CD14-positive monocyte (primary cell): ENCODE results near the gene NPLOC4. TPM values are rescaled to one million over a fixed set of nuclear protein-coding genes. Genes with fewer than 3 reads are reported as not detected.

Experiments
- DNase-seq, 3 donors: peaks; one replicate each; pipeline ENCODE4 v3.0.0-alpha.2; 2011 to 2022
- H2AFZ ChIP-seq: 2 replicates; pipeline ENCODE4 v1.6.0; 2012; ENCODE audit warnings: mild to moderate bottlenecking, low read depth, low read length, inconsistent platforms; ENCODE audit not compliant: insufficient read depth, poor library complexity, severe bottlenecking
- H3K27ac ChIP-seq, 2 donors: 1 replicate in 1 of 2; 2 replicates in 1 of 2; pipeline ENCODE4 v1.5.1; 2012 to 2013; ENCODE audit warnings: low read length in 2 of 2, control low read depth in 1 of 2, inconsistent platforms in 1 of 2, low read depth in 1 of 2, mild to moderate bottlenecking in 1 of 2
- H3K27me3 ChIP-seq, 2 donors: one replicate each; pipeline versions ENCODE4 v1.6.0 to v1.6.1; 2011 to 2013; ENCODE audit warnings: low read length in 2 of 2; ENCODE audit not compliant: control insufficient read depth in 2 of 2, insufficient read depth in 2 of 2
- H3K36me3 ChIP-seq, 2 donors: replicated peaks in 1 of 2; 1 replicate in 1 of 2; 2 replicates in 1 of 2; pipeline versions ENCODE4 v1.5.1 to v1.6.1; 2012 to 2013; ENCODE audit warnings: low read length in 2 of 2, control low read depth in 1 of 2, inconsistent platforms in 1 of 2, mild to moderate bottlenecking in 1 of 2; ENCODE audit not compliant: insufficient read depth in 2 of 2, control insufficient read depth in 1 of 2
- H3K4me1 ChIP-seq, 2 donors: 1 replicate in 1 of 2; 2 replicates in 1 of 2; pipeline versions ENCODE4 v1.5.1 to v1.6.1; 2012 to 2013; ENCODE audit warnings: low read length in 2 of 2, control low read depth in 1 of 2, inconsistent platforms in 1 of 2, mild to moderate bottlenecking in 1 of 2, moderate library complexity in 1 of 2; ENCODE audit not compliant: insufficient read depth in 2 of 2, control insufficient read depth in 1 of 2
- H3K4me2 ChIP-seq: replicated peaks from 2 replicates; pipeline ENCODE3; 2012; ENCODE audit warnings: low read length, moderate library complexity, mild to moderate bottlenecking; ENCODE audit not compliant: poor library complexity, severe bottlenecking; ENCODE audit errors: extremely low read depth
- H3K4me3 ChIP-seq, 3 experiments: fragments of 200-600 bp in 1 of 3; sonication (generic) in 1 of 3; replicated peaks in 1 of 3; 1 replicate in 2 of 3; 2 replicates in 1 of 3; pipeline ENCODE4 v1.5.1; 2011 to 2013; ENCODE audit warnings: low read length in 3 of 3, mild to moderate bottlenecking in 3 of 3, control low read depth in 2 of 3, low read depth in 2 of 3, inconsistent platforms in 1 of 3, moderate library complexity in 1 of 3
- H3K79me2 ChIP-seq: 2 replicates; pipeline ENCODE4 v1.6.0; 2012; ENCODE audit warnings: mild to moderate bottlenecking, control low read depth, inconsistent platforms, low read length, moderate library complexity; ENCODE audit not compliant: insufficient read depth
- H3K9ac ChIP-seq: 2 replicates; pipeline ENCODE4 v1.6.0; 2017; ENCODE audit warnings: low read length, mild to moderate bottlenecking; ENCODE audit not compliant: insufficient read depth, poor library complexity, severe bottlenecking
- H3K9me3 ChIP-seq, 2 donors: replicated peaks in 1 of 2; 1 replicate in 1 of 2; 2 replicates in 1 of 2; pipeline versions ENCODE4 v1.5.1 to v1.6.1; 2012 to 2013; ENCODE audit warnings: low read length in 2 of 2, control low read depth in 1 of 2; ENCODE audit not compliant: control insufficient read depth in 1 of 2, insufficient read depth in 1 of 2
- H4K20me1 ChIP-seq: 2 replicates; pipeline ENCODE4 v1.6.0; 2012; ENCODE audit warnings: mild to moderate bottlenecking, low read length, control low read depth, moderate library complexity; ENCODE audit not compliant: insufficient read depth
- H3K27ac Mint-ChIP-seq, 7 donors: one replicate each; pipeline ENCODE4 v1.8.0; 2020; ENCODE audit warnings: mild to moderate bottlenecking in 7 of 7, mixed read lengths in 7 of 7, moderate library complexity in 6 of 7, inconsistent platforms in 2 of 7
- H3K27me3 Mint-ChIP-seq, 3 donors: one replicate each; pipeline ENCODE4 v1.8.0; 2021 to 2022; ENCODE audit warnings: low read depth in 3 of 3, mild to moderate bottlenecking in 3 of 3, mixed read lengths in 3 of 3, moderate library complexity in 3 of 3, inconsistent platforms in 1 of 3
- H3K36me3 Mint-ChIP-seq, 2 donors: one replicate each; pipeline ENCODE4 v1.8.0; 2020; ENCODE audit warnings: mixed read lengths in 2 of 2, inconsistent platforms in 1 of 2, mild to moderate bottlenecking in 1 of 2
- H3K4me1 Mint-ChIP-seq: one replicate; pipeline ENCODE4 v1.8.0; 2020; ENCODE audit warnings: mild to moderate bottlenecking, mixed read lengths
- H3K4me3 Mint-ChIP-seq, 2 donors: one replicate each; pipeline ENCODE4 v1.8.0; 2020; ENCODE audit warnings: mild to moderate bottlenecking in 2 of 2, mixed read lengths in 2 of 2, moderate library complexity in 1 of 2
- H3K9me3 Mint-ChIP-seq, 7 donors: one replicate each; pipeline ENCODE4 v1.8.0; 2020 to 2022; ENCODE audit warnings: mixed read lengths in 7 of 7, mild to moderate bottlenecking in 6 of 7, moderate library complexity in 6 of 7, inconsistent platforms in 2 of 7
- CTCF ChIP-seq: fragments of 200-600 bp; IDR thresholded peaks from one replicate; pipeline ENCODE4 v1.8.0; 2022; ENCODE audit warnings: antibody characterized with exemption, mild to moderate bottlenecking
- WGBS: methylation state at CpG from one replicate; pipeline ENCODE4 v1.1.5; 2013; ENCODE audit warnings: missing lambda C conversion rate; ENCODE audit not compliant: insufficient coverage; 5-methylcytosine and 5-hydroxymethylcytosine counted together
- intact Hi-C, 2 donors: fragments of 100-400 bp; cut with micrococcal nuclease; formaldehyde crosslinking; loops; one replicate each; pipeline versions ENCODE4 v1.15.0 to v1.15.1; 2023
- polyA plus RNA-seq, 3 donors: library from polyadenylated mRNA; depleted of rRNA in 1 of 3; unstranded in 2 of 3; stranded (reverse) in 1 of 3; fragments of 300-500 nt in 2 of 3; fragments of >200 nt in 1 of 3; fragmentation: Illumina TruSeq in 2 of 3; gene quantifications; 1 replicate in 2 of 3; 2 replicates in 1 of 3; pipeline ENCODE4 v1.2.3, GENCODE V29; 2012 to 2021

The NPLOC4 gene
- polyA plus RNA-seq, 3 donors = 92.1 to 112 (median 106) TPM

- no peaks in the 10 kb centered on the region for H3K36me3 ChIP-seq
- peaks cover 5% of the 10 kb centered on the region for H4K20me1 ChIP-seq
- H3K79me2 ChIP-seq = peaks cover 7% of the 10 kb centered on the region
- H3K27ac Mint-ChIP-seq = no peak overlapping the region
- no peak for TF ChIP-seq CTCF
- H3K27me3 ChIP-seq = peaks cover 0 to 43% of the 10 kb centered on the region in 2 donors
- H3K27ac ChIP-seq = no peak overlapping the region
- H3K4me3 ChIP-seq = no peak overlapping the region
- no peak overlapping the region for H3K4me2 ChIP-seq
- intact Hi-C loops = no loop called here
- DNase-seq = peak in 2 of 3 donors; percentile 37 to 48
- H3K36me3 Mint-ChIP-seq = no peaks in the 10 kb centered on the region
- no peak overlapping the region for H3K4me3 Mint-ChIP-seq
- no peaks in the 10 kb centered on the region for H3K9me3 ChIP-seq
- WGBS = 73% methylated on average over 7 of the region's 26 CpGs
- H3K4me1 ChIP-seq = peaks cover 26 to 36% of the 10 kb centered on the region in 2 donors
- no peak overlapping the region for H2AFZ ChIP-seq
- no peaks in the 10 kb centered on the region for H3K9me3 Mint-ChIP-seq
- H3K27me3 Mint-ChIP-seq = peaks cover 22 to 69% (median 53%) of the 10 kb centered on the region in 3 donors
- no peak overlapping the region for H3K9ac ChIP-seq
- peaks cover 16% of the 10 kb centered on the region for H3K4me1 Mint-ChIP-seq
These were observed 114.2 kb downstream of the NPLOC4 start for GRCh38 chr17:81522491-81523401.

GRCh38 chr17:81520021-81520901 is 116.7 kb downstream of the NPLOC4 start:
- WGBS = 90% methylated on average over 11 of the region's 14 CpGs
- H3K4me1 Mint-ChIP-seq = peaks cover 35% of the 10 kb centered on the region
- intact Hi-C loops = no loop called here
- DNase-seq = peak in 1 of 3 donors; percentile 28
- Histone ChIP-seq H3K79me2 (peaks cover 32% of the 10 kb centered on the region), H3K27ac (peak overlapping the region in 1 of 2 donors; percentile 48), H3K9ac (peak overlapping the region; percentile 68), H3K27me3 (peaks cover 0 to 35% of the 10 kb centered on the region in 2 donors), H3K4me3 (peak overlapping the region in 1 of 3 experiments; percentile 77), H2AFZ (peak overlapping the region; percentile 78), H3K4me1 (peaks cover 51 to 60% of the 10 kb centered on the region in 2 donors), H3K4me2 (peak overlapping the region; percentile 90), H3K36me3 (no peaks in the 10 kb centered on the region), H4K20me1 (peaks cover 10% of the 10 kb centered on the region), H3K9me3 (no peaks in the 10 kb centered on the region)
- TF ChIP-seq CTCF = no peak
- peaks cover 4 to 7% of the 10 kb centered on the region in 2 donors for H3K36me3 Mint-ChIP-seq
- H3K9me3 Mint-ChIP-seq = no peaks in the 10 kb centered on the region
- peak overlapping the region in 1 of 2 donors; percentile 46 for H3K4me3 Mint-ChIP-seq
- H3K27ac Mint-ChIP-seq = peak overlapping the region in 5 of 7 donors; percentile 5 to 66 (median 43)
- H3K27me3 Mint-ChIP-seq = peaks cover 22 to 49% (median 41%) of the 10 kb centered on the region in 3 donors
